ENCODE results near the gene COL5A1. TPM values are rescaled to one million over a fixed set of nuclear protein-coding genes. Genes with fewer than 3 reads are reported as not detected.

Gene COL5A1
- total RNA-seq, 1 donor from 2014 or later: 6.1 TPM

- no peak for TF ChIP-seq EZH2 (IDR thresholded peaks at IDR 0.05)
- TF ChIP-seq EZH2phosphoT487 (IDR thresholded peaks at IDR 0.05): no peak
- TF ChIP-seq CTCF (IDR thresholded peaks at IDR 0.05): no peak
- H3K4me3 Mint-ChIP-seq: no peak overlapping the region
- no peak overlapping the region for H3K27ac Mint-ChIP-seq
- no peaks in the 10 kb centered on the region for H3K79me2 ChIP-seq (ENCODE audit: low read depth)
- no peak overlapping the region for H2AFZ ChIP-seq (replicated peaks)
- no peaks in the 10 kb centered on the region for H3K36me3 Mint-ChIP-seq
- no peak overlapping the region for H3K4me3 ChIP-seq
- H3K4me2 ChIP-seq: no peak overlapping the region
- peaks cover 8% of the 10 kb centered on the region for H3K4me1 ChIP-seq
- H4K20me1 ChIP-seq (ENCODE audit: low read depth): peaks cover 7% of the 10 kb centered on the region
- no peaks in the 10 kb centered on the region for H3K36me3 ChIP-seq
- peaks cover 2% of the 10 kb centered on the region for H3K9me3 Mint-ChIP-seq
- no peaks in the 10 kb centered on the region for H3F3A ChIP-seq (ENCODE audit: low read depth)
- no peak for DNase-seq (ENCODE audit: low spot score)
- peaks cover 21% of the 10 kb centered on the region for H3K4me1 Mint-ChIP-seq
- H3K9me3 ChIP-seq (ENCODE audit: low read depth): no peaks in the 10 kb centered on the region
- H3K9ac ChIP-seq: no peak overlapping the region
- no peak overlapping the region for H3K27ac ChIP-seq
- peaks cover 6% of the 10 kb centered on the region for H3K27me3 Mint-ChIP-seq (ENCODE audit: insufficient read depth, low read depth)
- H3K27me3 ChIP-seq: no peaks in the 10 kb centered on the region
Measured at GRCh38 chr9:134681061-134681661, 39.6 kb downstream of the COL5A1 start.

GRCh38 chr9:134682026-134682425 is 40.4 kb downstream of the COL5A1 start:
- no peaks in the 10 kb centered on the region for H3K9me3 Mint-ChIP-seq
- peak overlapping the region; percentile 38 for H3K4me3 Mint-ChIP-seq
- DNase-seq (ENCODE audit: low spot score): no peak
- H3K36me3 Mint-ChIP-seq: no peaks in the 10 kb centered on the region
- Histone ChIP-seq H3K4me1 (peaks cover 8% of the 10 kb centered on the region), H3K4me2 (no peak overlapping the region), H2AFZ (replicated peaks) (no peak overlapping the region), H3K9ac (no peak overlapping the region), H3K9me3 (ENCODE audit: low read depth) (no peaks in the 10 kb centered on the region), H3K36me3 (no peaks in the 10 kb centered on the region), H3F3A (ENCODE audit: low read depth) (no peaks in the 10 kb centered on the region), H3K27me3 (no peaks in the 10 kb centered on the region), H3K4me3 (no peak overlapping the region), H3K27ac (no peak overlapping the region), H3K79me2 (ENCODE audit: low read depth) (no peaks in the 10 kb centered on the region), H4K20me1 (ENCODE audit: low read depth) (peaks cover 7% of the 10 kb centered on the region)
- peaks cover 6% of the 10 kb centered on the region for H3K27me3 Mint-ChIP-seq (ENCODE audit: insufficient read depth, low read depth)
- peak overlapping the region; percentile 25 for H3K27ac Mint-ChIP-seq
- TF ChIP-seq EZH2phosphoT487 (IDR thresholded peaks at IDR 0.05) (no peak), CTCF (IDR thresholded peaks at IDR 0.05) (no peak), EZH2 (IDR thresholded peaks at IDR 0.05) (no peak)
- H3K4me1 Mint-ChIP-seq: peaks cover 21% of the 10 kb centered on the region

- H3K4me3 Mint-ChIP-seq: no peak overlapping the region
- peaks cover 7% of the 10 kb centered on the region for H4K20me1 ChIP-seq (ENCODE audit: low read depth)
- H3F3A ChIP-seq (ENCODE audit: low read depth): no peaks in the 10 kb centered on the region
- no peaks in the 10 kb centered on the region for H3K9me3 Mint-ChIP-seq
- H3K27ac Mint-ChIP-seq: no peak overlapping the region
- no peaks in the 10 kb centered on the region for H3K79me2 ChIP-seq (ENCODE audit: low read depth)
- peaks cover 21% of the 10 kb centered on the region for H3K4me1 Mint-ChIP-seq
- no peak for DNase-seq (ENCODE audit: low spot score)
- no peaks in the 10 kb centered on the region for H3K36me3 Mint-ChIP-seq
- H3K27me3 Mint-ChIP-seq (ENCODE audit: insufficient read depth, low read depth): peaks cover 6% of the 10 kb centered on the region
- no peaks in the 10 kb centered on the region for H3K27me3 ChIP-seq
- H3K9ac ChIP-seq: no peak overlapping the region
- no peak overlapping the region for H3K4me2 ChIP-seq
- H3K4me1 ChIP-seq: peaks cover 8% of the 10 kb centered on the region
- no peak overlapping the region for H3K27ac ChIP-seq
- no peak overlapping the region for H2AFZ ChIP-seq (replicated peaks)
- no peak overlapping the region for H3K4me3 ChIP-seq
- H3K36me3 ChIP-seq: no peaks in the 10 kb centered on the region
- TF ChIP-seq EZH2phosphoT487 (IDR thresholded peaks at IDR 0.05): no peak
- TF ChIP-seq CTCF (IDR thresholded peaks at IDR 0.05): no peak
- TF ChIP-seq EZH2 (IDR thresholded peaks at IDR 0.05): no peak
- H3K9me3 ChIP-seq (ENCODE audit: low read depth): no peaks in the 10 kb centered on the region
Measured at GRCh38 chr9:134682651-134683364, 41.2 kb downstream of the COL5A1 start.
